GM12872 (cell line): ENCODE results near the gene NARF.

Experiments used
- TF ChIP-seq, protein P1 (sequence below): IDR thresholded peaks from 3 replicates; pipeline ENCODE4 v1.5.1; 2011; ENCODE audit warnings: low read depth, mild to moderate bottlenecking, low read length, moderate library complexity; ENCODE audit not compliant: insufficient read depth

NARF gene

DNA sequence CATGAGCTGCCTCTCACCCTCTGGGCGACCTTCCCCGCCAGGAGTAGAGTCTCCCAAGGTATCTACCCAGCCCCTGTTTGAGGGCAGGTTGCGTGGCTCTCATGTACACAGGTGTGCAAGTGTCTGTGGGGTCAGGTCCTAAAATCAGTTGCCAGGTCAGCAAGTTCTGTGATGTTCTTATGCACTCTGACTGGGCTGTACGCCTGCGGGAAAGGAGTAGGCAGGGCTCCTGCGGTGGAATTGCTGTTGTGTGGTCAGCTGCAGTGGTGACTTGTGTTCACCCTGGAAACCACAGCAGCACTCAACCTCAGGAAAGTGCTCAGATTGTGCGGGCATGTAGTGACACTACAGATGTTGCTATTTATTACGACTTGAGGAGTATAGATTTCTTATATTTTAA, 19.4 kb downstream of the NARF start:
- TF ChIP-seq, protein P1, sequence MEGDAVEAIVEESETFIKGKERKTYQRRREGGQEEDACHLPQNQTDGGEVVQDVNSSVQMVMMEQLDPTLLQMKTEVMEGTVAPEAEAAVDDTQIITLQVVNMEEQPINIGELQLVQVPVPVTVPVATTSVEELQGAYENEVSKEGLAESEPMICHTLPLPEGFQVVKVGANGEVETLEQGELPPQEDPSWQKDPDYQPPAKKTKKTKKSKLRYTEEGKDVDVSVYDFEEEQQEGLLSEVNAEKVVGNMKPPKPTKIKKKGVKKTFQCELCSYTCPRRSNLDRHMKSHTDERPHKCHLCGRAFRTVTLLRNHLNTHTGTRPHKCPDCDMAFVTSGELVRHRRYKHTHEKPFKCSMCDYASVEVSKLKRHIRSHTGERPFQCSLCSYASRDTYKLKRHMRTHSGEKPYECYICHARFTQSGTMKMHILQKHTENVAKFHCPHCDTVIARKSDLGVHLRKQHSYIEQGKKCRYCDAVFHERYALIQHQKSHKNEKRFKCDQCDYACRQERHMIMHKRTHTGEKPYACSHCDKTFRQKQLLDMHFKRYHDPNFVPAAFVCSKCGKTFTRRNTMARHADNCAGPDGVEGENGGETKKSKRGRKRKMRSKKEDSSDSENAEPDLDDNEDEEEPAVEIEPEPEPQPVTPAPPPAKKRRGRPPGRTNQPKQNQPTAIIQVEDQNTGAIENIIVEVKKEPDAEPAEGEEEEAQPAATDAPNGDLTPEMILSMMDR = no peak

DNA sequence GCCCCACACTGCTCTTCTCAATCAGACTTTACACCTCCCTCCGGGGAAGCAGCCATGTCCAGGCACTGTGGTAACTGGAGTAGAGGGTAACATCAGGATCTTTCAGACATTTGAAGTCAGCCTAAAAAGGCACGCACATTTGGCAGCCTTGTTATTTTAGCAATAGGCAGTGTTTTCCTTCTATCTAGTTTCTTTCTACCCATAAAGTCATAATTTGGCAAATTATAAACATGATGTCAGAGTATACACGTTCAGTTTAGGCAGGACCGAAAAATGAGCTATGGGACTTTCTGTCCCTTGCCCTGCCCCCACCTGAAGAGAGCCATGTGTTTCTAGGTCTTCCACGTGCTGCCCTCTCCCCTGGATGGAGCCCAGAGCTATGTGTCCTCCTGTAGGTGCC, 21.1 kb downstream of the NARF start:
- TF ChIP-seq, protein P1 = no peak

- TF ChIP-seq, protein P1 = no peak
Measured at GRCh38 chr17:82480318-82480717, 21.8 kb downstream of the NARF start.

DNA sequence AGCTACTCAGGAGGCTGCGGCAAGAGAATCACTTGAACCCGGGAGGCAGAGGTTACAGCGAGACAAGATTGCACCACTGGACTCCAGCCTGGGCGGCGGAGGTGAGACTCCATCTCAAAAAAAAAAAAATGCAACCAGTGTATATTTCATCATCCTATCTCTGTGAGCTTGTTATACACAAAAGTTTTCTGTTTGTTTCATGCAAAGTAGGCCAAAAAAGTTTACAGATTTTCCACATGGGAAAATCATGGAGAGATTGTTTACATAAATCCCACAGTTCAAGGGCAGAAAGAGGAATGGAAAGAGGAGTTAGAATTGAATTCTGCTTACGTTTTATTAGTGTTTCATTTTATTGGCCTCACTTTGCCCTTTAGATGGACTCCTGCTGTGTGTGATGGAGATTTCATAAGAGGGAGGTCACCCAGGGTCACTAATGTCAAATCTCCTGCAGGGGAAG, 24.7 kb downstream of the NARF start:
- TF ChIP-seq, protein P1 = no peak

GRCh38 chr17:82483836-82484235, 25.3 kb downstream of the NARF start:
- TF ChIP-seq, protein P1 = no peak

DNA sequence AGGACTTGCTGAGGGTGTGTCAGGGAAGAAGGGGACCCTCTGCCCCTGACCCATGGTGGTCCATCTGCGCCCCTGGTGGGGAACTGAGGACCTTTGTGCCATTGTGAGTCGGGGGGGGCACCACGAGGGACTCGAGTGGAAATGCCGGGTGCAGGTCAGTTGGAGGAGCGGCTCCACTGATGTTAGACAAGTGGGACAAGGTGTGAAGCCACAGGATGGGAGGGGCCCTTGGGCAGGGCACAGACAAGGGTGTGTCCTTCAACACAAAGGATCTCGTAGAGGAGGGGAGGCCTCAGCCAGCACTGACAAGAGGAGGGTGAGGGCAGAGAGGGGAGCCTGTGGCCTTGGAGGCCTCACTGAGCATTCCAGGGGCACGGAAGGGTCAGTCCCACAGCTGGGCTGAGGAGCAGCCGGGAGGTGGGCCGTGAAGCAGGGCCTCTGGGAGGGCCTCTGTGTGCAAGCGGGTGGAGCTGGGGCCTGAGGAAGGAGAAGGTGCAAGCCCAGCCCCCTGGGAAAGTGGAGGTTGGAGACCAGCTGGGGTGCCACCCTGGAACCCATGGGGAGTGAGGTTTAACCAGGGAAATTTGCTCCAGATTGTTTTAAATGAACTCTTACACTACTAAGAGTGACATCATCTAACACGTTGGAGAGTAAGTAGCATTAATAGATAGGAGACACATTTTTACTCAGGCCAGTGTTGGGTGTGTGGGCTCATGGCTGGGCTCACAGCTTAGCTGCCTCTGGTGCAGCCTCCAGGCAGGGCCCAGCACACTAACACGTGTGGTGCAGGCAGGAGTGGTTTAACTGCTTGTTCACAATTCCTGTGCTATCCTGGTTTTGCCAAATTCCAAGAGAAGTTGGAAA, 27.9 kb downstream of the NARF start:
- TF ChIP-seq, protein P1 = no peak

- TF ChIP-seq, protein P1 = no peak
Measured at GRCh38 chr17:82487910-82488309, 29.4 kb downstream of the NARF start.
